HG02571 (cell line): ENCODE data around the gene MLIP.
"Not testable (repeated sequence)": the region's sequence is repeated elsewhere in the genome, so short reads cannot be mapped to it uniquely, and the experiment has no call there.

ENCODE experiments used
- ATAC-seq: cut with Tn5 transposase; IDR thresholded peaks from one replicate; pipeline ENCODE4 v1.9.1; 2021; ENCODE audit warnings: mild to moderate bottlenecking, moderate library complexity; ENCODE audit not compliant: unreplicated experiment

The MLIP gene

DNA sequence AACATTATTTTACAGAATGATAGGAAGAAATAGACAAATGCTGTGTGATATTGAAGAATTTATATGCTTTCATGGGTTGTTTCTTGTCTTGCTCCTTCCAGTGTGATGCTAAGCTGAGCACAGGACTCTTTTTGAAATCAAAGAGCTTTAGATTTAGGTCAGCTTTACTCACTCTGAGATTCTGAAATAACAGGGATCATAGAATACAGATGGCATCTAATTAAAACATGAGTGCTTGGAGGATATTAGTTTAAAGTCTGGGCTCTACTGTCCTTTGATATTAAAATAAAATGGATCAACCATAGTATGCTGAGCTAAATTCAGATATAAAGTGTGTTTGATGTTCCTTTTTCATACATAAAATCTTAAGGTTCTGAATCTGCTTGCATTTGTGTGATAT is 29.6 kb downstream of the MLIP start:
- no peak for ATAC-seq

DNA sequence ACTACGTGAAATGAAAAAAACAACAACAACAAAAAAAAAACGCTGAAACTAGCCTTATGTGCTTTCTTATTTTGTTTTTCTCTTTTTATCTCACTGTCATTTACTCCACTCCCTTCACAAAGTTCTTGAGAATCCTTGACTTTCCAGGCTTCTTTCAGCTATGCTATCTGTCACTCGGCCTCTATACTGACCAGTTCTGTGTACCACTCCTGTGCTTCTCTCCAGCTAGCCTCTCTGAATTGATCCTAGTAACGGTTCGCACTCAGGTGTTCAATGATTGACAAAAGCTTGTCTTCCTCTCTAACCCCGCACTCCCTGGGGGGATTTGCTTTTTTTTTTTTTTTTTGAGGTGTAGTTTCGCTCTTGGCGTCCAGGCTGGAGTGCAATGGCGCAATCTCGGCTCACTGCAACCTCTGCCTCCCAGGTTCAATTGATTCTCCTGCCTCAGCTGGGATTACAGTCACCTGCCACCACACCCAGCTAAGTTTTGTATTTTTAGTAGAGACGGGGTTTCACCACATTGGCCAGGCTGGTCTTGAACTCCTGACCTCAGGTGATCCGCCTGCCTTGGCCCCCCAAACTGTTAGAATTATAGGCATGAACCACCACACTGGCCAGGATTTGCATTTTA is 31.8 kb downstream of the MLIP start:
- ATAC-seq: no peak

DNA sequence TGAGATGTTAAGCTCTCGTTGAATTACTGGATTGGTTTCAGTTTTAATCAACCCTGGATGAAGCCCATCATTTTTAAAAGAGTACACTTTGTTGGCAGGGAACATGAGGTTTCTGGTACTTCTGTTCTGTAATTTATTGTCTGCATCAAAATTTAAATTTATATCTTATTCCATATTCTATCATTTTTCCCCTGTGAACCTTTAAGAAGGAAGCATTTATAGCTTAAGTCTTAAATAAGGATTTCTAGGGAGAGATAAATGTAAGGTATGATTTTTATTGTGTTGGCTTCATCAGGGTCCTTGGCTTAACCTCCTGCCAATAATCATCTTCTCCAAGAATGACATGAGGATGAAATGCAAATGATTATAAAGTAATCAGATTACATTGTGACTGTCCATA is 40.6 kb downstream of the MLIP start:
- ATAC-seq: no peak

DNA sequence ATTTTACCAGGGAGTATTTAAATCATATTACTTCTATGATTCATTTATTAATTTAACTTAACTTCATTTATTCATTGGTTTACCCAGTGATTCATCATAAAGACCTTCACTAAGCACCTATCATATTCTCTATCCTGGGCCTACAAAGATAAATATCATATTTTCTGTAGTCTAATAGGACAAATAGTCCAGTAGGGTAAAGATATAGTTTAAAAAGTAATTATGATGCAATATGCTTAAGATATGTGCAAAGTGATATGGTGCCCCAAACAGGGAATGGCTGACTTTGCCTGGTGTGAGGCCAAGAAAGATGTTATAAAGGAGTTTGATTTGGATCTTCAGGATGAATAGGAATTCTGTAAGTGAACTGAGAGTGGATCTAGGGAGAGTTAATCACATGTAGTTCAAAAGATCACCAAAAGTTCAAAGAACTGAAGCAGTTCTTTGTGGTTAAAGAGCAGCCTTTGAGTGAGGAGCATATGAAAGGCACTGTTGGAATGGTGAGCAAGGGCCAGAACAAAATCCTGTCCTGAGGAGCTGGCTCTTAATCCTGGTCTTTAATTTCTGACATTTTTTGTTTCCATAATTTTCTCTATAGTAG is 45.5 kb downstream of the MLIP start:
- no peak for ATAC-seq

DNA sequence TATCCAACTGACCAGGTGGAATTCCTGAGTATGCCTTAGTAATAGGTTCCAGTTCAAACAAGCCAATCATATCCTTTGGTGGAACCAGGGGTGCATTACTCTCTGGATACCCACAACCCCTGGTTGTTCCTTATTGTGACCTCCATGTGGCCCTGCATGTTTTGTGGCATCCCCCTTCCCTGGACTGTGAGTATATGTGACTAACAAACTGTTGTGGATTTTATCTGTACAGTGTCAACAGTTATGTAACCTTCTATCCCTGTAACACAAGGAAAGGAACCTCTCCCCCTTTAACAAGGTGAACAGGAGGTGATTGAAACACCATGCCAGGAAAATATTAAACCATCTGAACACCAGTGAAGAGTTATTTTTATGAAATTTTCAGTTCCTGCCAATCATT is 46.2 kb downstream of the MLIP start:
- ATAC-seq: no peak

DNA sequence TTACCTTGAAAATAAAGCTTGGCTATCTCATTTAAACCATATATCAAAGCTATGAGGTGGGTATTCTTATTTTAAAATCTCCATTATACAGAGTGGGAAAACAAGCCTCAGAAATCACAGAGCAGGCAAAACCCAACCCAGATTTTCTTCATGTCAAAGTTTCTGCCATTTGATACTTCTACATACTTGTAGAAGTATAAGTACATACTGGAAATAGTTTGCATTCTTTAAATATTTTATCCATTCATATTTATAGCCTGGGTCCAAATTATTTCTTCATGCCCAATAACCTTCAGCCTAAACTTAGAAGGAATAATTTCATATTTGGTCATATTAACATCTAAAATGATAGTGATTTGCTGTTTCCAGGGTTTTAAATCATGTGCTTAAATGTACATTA is 61.8 kb downstream of the MLIP start:
- no peak for ATAC-seq

DNA sequence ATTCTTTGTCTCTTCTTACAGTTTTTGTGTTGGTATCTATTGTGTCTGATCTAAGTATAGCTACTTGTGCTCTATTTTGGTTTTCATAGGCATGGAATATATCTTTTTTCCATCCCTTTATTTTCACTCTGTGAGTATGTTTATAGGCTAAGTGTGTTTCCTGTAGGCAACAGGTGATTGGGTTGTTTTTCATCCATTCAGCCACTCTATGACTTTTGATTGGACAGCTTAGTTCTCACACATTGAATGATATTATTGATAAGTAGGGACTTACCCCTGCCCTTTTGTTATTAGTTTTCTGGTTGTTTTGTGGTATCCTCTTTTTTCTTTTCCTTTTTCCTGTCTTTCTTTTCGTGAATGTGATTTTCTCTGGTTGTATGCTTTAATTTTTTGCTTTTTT is 67.9 kb downstream of the MLIP start:
- ATAC-seq: no peak

DNA sequence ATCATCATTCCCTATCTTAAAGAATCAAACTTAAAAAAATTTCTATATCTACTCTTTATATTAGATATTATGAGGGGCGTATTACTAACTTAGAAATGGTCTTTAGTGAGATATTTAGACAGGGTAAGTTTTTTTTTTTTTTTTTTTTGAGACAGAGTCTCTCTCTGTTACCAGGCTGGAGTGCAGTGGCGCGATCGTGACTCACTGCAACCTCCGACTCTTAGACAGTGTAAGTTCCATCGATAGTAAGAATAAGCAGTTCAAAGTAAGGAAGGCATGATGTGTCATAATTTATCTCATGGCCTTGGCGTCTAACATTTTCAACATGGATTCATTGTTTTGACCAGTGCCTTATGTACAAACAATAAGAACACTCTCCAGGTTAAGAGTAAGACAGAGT is 72.4 kb downstream of the MLIP start:
- no peak for ATAC-seq

DNA sequence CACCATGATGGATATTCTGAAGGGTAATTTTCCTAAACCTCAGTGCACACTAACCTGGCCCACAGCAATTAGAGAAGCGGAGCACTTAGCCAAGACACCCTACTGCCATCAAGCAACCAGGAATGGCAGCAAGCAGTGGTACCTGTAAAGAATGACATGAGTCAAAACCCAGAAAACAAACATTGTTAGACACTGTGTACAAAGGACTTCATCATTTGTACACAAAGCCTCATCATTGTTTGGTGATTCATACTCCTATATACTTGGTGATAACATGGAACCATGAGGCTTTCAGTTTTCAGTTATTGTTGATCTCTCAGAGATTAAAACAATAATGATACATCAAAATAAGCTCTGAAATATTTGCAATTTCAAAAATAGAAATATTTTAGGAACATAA is 74.6 kb downstream of the MLIP start:
- ATAC-seq: no peak

DNA sequence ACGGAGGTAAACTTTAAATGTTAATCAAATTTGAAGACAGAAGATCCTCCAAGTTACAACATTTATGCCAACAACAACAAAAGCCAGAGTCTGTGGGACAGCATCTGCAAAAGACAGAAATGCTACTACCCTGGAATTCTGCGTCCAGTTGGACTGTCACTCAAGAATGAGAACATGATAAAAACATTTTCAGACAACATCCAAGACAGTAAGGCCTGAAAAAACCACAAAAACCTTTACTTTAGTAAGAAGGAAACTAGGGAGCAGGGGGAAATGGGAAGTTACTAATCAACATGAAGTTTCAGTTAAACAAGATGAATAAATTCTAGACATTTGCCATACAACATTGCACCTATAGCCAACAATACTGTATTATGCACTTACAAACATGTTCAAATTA is 77.6 kb downstream of the MLIP start:
- no peak for ATAC-seq

DNA sequence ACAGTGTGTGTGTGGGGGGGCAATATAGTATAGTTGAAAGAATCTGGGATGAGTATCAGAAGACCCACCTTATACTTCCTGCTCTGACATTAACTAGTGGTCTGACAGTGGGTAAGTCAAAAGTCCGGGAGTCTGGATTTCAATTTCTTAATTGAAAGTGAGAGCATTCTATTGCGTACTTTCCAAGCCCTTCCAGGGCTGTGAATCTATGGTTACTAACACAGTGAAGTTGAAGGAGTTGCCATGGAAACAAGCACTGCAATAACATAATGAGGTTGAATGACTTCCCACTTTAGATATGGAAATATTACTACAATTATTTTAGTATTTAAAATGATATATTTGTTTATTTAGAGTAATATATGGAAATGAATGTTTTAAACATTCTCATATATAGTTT is 80.2 kb downstream of the MLIP start:
- ATAC-seq: no peak

DNA sequence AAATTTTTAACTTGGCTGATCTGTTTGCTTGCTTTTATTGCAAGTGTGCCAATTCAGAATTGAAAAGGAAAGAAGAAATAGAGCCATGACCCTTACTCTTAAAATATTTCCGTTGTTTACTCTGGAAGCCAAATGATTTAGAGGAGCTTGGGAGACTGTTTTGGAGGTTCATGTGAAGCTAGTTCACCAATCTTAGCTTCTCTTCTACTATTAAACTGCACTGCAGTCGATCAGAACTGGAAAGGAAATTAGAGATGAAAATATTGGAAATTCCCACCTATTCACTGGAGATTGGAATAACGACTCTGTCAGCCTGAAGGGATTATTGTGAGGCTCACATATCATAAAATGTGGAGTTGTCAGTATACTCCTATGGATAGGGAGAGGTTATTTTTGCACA is 81.8 kb downstream of the MLIP start:
- no peak for ATAC-seq

DNA sequence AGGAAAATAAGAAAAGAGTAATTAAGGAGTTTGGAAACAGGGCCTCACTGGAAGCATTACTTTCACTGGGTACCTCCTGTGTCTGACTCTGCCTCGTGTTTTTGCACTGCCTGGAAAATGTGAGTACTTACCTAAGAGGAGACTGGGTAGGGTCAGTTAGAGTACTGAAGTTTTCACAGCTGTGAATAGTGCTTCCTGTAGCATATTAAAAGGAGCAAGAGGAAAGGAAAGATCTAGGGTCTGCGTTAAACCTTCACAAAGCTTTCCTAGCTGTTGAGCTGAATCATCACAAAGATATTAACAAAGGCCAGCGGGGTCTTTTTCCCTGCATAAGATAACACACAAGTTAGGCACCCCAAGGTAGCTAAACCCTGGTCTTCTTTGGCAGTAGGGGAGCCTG is 82.3 kb downstream of the MLIP start:
- ATAC-seq: no peak

DNA sequence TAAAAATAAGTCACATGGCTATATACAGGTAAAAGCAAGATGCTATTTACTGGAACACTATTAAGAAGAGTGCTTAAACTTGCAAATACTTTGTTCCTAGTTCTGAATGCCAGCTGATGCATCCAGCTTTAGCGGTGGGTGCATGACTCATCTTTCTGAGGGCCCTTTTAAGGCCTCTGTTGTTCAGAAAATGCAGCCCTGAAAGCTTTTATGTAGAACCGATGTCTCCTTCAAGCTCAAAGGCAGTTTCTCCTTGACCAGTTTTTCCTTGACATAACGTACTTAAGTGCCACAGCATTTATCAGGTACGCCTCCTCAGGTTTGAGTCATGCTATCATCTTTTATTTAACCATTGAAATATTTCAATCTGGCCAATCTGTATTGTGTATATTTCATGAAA is 82.8 kb downstream of the MLIP start:
- ATAC-seq: no peak

DNA sequence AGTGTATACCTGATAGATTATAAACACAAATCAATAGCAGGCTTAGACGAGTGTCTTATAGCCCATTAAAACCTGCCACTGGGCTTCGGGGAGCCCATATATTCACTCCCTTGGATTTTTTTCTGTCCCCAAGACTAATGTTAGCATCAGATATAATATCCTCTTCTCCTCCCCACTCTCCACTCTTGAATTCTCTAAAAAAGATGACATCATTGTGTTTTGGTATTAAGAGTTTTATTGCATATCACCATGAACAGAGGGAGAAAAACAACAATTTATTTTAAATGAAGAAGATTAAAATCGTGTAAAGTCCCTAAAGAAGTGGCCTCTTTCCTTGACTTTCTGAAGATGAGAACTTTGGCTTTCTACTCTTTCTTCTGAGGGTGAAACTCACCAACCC is 84.4 kb downstream of the MLIP start:
- ATAC-seq: no peak

DNA sequence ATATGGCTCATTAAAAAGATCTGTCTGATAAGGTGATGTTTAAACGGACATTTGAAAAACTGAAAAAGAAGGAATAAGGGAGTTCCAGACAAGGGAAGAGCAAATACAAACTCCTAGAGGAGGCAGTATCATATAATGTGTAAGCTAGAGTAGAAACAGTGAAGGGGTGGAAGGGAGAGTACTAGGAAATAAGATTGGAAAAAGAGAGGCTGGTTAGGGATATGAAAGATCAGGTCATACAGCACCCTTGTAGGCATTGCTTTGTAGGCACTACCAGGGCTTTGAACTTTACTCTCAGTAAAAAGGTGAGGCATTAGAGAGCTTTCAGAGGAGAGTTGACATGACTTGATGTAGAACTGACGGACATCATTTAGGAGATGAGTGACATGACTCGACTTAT is 85.7 kb downstream of the MLIP start:
- no peak for ATAC-seq

DNA sequence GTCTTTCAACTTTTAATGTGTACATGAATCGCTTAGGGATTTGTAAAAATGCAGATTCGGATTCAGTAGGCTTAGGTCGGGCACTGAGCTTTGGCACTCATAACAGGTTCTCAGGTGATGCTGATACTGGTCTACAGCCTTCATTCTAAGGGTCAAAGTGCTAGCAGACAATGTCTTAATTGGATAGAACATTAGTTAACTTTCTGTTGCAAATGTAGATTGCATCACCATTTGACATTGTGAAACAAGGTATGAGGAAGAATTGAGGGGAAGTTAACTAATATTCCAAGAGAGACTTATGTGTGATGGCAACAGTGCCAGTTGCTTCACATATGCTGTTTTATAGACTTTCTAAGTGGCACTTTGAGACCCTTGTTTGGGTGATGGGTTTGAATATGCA is 86.9 kb downstream of the MLIP start:
- ATAC-seq: no peak

DNA sequence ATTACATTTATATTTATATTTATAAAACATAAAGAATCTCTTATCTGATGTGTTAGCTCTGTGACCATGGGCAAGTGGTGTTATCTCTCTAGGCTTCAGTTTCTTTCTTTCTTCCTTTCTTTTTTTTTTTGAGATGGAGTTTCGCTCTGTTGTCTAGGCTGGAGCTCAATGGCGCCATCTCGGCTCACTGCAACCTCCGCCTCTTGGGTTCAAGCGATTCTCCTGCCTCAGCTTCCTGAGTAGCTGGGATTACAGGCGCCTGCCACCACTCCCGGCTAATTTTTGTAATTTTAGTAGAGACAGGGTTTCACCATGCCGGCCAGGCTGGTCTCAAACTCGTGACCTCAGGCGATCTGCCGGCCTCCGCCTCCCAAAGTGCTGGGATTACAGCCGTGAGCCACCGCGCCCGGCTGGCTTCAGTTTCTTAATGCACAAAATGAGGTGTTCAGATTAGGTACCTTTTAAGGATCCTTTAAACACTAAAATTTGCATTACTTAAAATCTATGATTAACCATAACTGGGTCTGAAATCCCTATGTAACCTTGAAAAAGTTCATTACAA is 92.3 kb downstream of the MLIP start:
- not testable (repeated sequence) for ATAC-seq

DNA sequence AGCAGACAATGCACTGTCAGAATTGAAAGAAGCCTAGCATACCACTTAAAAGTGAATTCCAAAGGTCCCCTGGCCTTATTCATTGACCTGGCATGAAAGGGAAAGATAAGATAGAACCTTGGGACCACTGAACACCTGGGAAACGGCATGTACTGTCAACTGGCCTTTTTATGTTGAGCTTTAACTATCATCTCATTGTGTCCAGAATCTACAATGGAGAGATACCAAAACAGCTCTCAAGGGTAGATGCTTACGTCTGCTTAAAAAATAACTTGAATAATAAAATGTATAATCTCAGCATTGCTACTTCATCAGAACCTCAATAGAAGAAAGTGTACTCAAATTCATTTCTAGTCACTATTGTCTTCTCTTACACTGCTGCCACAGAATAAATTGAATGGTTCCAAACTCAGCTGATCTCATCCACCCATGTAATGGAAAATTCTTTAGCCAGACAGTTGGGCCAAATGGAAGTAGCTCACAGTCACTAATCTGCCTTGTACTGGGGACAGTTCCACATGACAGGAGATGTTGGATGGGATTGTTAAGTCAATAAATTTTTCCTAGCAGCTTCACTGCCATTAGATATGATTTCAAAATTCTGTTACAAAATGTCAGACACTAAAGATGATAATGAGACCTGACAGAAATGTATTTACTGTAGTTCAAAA is 93.8 kb downstream of the MLIP start:
- ATAC-seq: no peak

DNA sequence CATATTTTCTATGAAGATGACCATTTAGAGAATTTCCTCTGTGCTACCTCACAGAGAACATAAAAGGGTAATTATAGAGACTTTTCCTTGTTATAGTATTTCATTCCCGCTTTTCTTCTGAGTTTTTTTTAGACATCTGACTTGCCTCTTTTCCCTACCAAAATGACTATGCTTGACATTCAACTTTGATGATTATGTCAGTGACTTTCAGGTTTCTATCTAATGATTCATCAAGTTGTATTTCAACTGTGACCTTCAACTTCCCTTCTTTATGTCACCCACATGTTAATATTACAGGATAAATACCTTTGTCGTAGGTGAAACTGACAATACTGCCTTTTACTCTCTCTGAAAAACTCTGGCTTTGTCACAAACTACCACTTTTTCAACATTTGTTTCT is 95.3 kb downstream of the MLIP start:
- no peak for ATAC-seq

DNA sequence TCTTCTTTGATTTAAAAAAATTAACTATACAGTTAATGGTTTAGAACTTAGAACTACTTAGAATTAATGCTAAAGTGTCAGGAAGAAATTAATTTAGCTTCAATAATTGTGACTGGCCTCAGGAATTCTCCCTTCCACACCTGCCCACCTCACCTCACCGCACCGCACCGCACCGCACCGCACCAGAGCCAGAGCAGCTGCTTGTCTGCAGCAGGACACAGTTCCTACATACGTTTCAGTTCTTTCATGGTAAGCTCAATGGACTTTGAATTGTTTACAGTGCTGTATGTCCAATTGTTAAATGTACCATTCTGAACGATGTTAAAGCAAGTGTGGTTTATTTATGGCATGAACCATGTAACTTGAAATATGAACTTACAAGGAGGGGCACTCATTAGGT is 98.7 kb downstream of the MLIP start:
- ATAC-seq: not testable (repeated sequence)

DNA sequence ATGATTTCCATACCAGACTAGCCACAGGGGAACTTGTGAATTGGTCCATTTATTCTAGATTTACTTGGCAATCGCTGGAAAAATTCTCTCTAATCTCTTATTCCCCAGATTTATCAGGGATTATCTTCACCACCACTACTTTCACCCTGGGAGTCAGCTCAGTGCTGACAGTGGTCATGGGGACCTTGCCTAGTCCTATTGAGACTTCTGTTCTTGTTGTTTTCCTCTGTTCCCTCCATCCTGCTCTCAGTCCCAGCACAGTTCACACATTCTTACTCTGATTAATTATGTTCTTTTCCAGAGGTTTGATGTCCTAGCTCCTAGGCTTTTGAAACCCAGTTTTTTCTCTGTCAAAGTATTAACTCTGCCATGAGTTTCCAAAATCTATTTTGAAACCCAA is 103.0 kb downstream of the MLIP start:
- ATAC-seq: no peak
